Mucosa of descending colon (tissue), 3 donors: ENCODE results near the gene SLC44A4. TPM values are rescaled to one million over a fixed set of nuclear protein-coding genes. Genes with fewer than 3 reads are reported as not detected.

Experiments
- ATAC-seq: fragments of 200-7000 bp; cut with Tn5 transposase; one replicate; pipeline ENCODE4 v1.9.1; 2020; ENCODE audit warnings: mild to moderate bottlenecking, moderate library complexity
- DNase-seq, 3 donors: peaks; one replicate each; pipeline ENCODE4 v3.0.0-alpha.2; 2020
- H3K36me3 ChIP-seq: fragments of 200-600 bp; one replicate; pipeline ENCODE4 v1.8.0; 2021; ENCODE audit warnings: low read depth, mild to moderate bottlenecking
- H3K4me1 ChIP-seq: fragments of 200-600 bp; one replicate; pipeline ENCODE4 v1.8.0; 2021; ENCODE audit warnings: low read depth, mild to moderate bottlenecking
- H3K4me3 ChIP-seq: fragments of 200-600 bp; one replicate; pipeline ENCODE4 v1.8.0; 2021; ENCODE audit warnings: mild to moderate bottlenecking
- H3K9me3 ChIP-seq: fragments of 200-600 bp; one replicate; pipeline ENCODE4 v1.8.0; 2021; ENCODE audit warnings: mild to moderate bottlenecking
- CTCF ChIP-seq: fragments of 200-600 bp; IDR thresholded peaks from one replicate; pipeline ENCODE4 v1.8.0; 2022; ENCODE audit warnings: antibody characterized with exemption, mild to moderate bottlenecking
- intact Hi-C, 2 donors: fragments of 100-400 bp; cut with DNase I in 1 of 2; cut with micrococcal nuclease in 1 of 2; formaldehyde crosslinking; loops; one replicate each; pipeline versions ENCODE4 v1.11.0 to v1.11.1; 2022; cut with DNase I, micrococcal nuclease
- total RNA-seq, 3 donors: library from RNA; stranded (reverse); fragmentation: NEBNext Ultra II Directional in 2 of 3; extraction: Animal tissue kit (Norgen Biotek cat#: 25700) in 2 of 3; gene quantifications; one replicate each; pipeline versions ENCODE4 v1.2.1 to v1.2.4, GENCODE V29; 2021 to 2023
- donor health status: DM: no; HTN: no; CAD: no; lungs with moderate emphysema.
- donor health status: DM: no; HTN: no; CAD: no.
- donor health status: DM: no; HTN: yes; CAD: no.

The SLC44A4 gene
- total RNA-seq, 3 donors from 2014 or later: 332 to 795 (median 740) TPM

GRCh38 chr6:31920811-31921210 lies 42.0 kb upstream of the SLC44A4 start:
- DNase-seq: no peak
- no peaks in the 10 kb centered on the region for H3K9me3 ChIP-seq
- H3K4me3 ChIP-seq: no peak overlapping the region
- H3K36me3 ChIP-seq: no peaks in the 10 kb centered on the region
- intact Hi-C loops: no loop called here
- no peaks in the 10 kb centered on the region for H3K4me1 ChIP-seq
- no peak for ATAC-seq
- no peak for TF ChIP-seq CTCF

- no peak for ATAC-seq
- Histone ChIP-seq H3K4me3 (no peak overlapping the region), H3K36me3 (no peaks in the 10 kb centered on the region), H3K4me1 (no peaks in the 10 kb centered on the region), H3K9me3 (no peaks in the 10 kb centered on the region)
- DNase-seq: no peak
- intact Hi-C loops: no loop called here
- TF ChIP-seq CTCF: no peak
These were observed 41.0 kb upstream of the SLC44A4 start for GRCh38 chr6:31919624-31920303.

- Histone ChIP-seq H3K4me1 (no peaks in the 10 kb centered on the region), H3K9me3 (no peaks in the 10 kb centered on the region), H3K36me3 (no peaks in the 10 kb centered on the region), H3K4me3 (no peak overlapping the region)
- ATAC-seq (no peak), DNase-seq (no peak)
- intact Hi-C loops: no loop called here
- TF ChIP-seq CTCF: no peak
These were observed 39.4 kb upstream of the SLC44A4 start for GRCh38 chr6:31918069-31918720.

DNA sequence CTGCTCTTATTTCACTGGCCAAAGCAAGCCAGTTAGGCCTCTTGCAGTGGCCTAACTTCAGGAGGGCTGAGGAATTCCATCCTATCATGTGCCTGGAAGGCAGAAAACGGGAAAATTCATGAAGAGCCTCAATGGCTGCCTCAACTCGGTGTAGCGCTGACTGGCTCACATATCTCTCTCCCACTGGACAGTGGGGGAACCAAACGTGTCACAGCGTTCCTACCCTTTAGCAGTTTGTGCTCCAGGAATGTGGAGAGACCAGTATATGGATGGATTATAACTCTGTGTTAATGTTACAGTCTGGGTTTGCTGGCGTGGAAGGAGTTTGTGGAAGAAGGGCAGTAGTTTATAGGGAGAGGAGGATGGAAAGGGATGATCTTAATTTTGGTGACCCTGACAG lies 37.0 kb upstream of the SLC44A4 start:
- DNase-seq (no peak), ATAC-seq (no peak)
- no peak for TF ChIP-seq CTCF
- Histone ChIP-seq H3K36me3 (no peaks in the 10 kb centered on the region), H3K4me3 (no peak overlapping the region), H3K9me3 (no peaks in the 10 kb centered on the region), H3K4me1 (no peaks in the 10 kb centered on the region)
- intact Hi-C loops: no loop called here

DNA sequence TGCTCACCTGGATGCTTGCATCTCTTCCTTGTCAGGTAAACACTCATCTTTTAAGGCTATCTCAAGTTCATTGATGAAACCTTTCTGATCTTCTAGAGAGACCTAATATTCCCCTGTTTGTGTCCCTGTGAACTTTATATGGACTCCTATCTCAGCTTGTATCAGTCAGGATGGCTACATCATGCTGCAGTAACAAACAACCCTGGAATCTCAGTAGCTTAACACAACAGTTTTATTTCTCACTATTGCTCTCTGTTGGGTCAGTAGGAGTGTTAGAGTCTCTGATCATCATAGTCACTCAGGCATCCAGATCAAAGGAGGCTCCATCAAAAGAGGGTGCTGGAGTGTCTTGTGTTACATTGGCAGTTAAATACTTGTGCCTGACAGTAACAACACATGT lies 36.6 kb upstream of the SLC44A4 start:
- TF ChIP-seq CTCF: no peak
- Histone ChIP-seq H3K36me3 (no peaks in the 10 kb centered on the region), H3K4me3 (no peak overlapping the region), H3K9me3 (no peaks in the 10 kb centered on the region), H3K4me1 (no peaks in the 10 kb centered on the region)
- ATAC-seq: no peak
- intact Hi-C loops: no loop called here
- no peak for DNase-seq
